ENCODE data around the gene HOXA3. TPM values are rescaled to one million over a fixed set of nuclear protein-coding genes. Genes with fewer than 3 reads are reported as not detected.

The HOXA3 gene
- total RNA-seq, 1 experiment from 2014 or later: not detected

DNA sequence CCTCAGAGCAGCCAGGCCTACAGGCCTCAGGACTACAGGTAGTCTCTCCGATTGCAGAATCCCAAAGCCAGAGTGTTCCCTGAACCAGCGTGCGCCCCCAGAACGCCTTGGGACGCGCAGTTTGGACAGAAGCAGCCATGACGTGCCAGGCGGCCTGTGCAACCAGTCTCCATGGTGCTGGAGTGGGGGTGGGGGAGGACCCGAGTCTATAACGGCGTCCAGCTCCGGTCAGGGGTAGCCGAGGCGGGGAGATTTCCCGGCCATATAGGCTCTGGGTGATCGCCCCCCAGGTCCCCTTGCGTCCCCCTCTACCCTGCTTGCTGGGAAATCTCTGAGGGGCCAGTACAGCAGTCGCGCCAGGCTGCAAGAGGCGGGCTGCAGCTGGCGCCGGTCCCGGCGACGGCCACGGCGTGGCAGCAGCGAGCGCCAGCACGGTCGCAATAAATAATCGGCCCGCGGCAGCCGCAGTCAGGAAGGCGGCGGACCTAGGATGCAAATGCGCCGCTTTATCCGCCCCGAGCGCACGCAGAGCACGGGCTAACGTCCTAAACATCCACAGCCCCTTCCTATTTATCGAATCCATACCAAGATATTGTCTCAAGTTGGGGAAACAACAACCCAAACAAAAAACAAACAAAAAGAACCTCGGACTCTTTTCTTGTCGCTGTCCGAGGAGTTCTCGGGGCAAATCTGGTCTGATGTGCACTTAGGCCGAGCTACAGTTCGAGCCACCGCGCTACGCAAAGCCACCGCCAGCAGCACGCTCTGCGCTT is 1.6 kb downstream of the HOXA3 start:
- Histone ChIP-seq H3K4ac (ENCODE audit: low read depth, low read length) (no peak overlapping the region), H2AFZ (ENCODE audit: low read length) (no peak overlapping the region), H2AK5ac (ENCODE audit: insufficient read length, low read length) (no peak overlapping the region), H4K8ac (replicated peaks; ENCODE audit: insufficient read length, low read depth, low read length) (no peak overlapping the region), H4K20me1 (ENCODE audit: control insufficient read depth, insufficient read depth, insufficient read length) (no peaks in the 10 kb centered on the region), H3K79me2 (ENCODE audit: insufficient read depth, low read length) (no peaks in the 10 kb centered on the region), H3K18ac (ENCODE audit: insufficient read length, low read depth, low read length) (no peak overlapping the region), H4K5ac (ENCODE audit: insufficient read length, low read depth, low read length) (no peak overlapping the region), H2BK20ac (ENCODE audit: low read depth, low read length, poor library complexity, severe bottlenecking) (no peak overlapping the region), H3K56ac (ENCODE audit: insufficient read length, low read depth, low read length) (no peak overlapping the region), H3K4me2 (ENCODE audit: insufficient read depth, insufficient read length, low read length) (peak overlapping the region; percentile 4), H3K23ac (ENCODE audit: insufficient read length, low read depth, low read length) (no peak overlapping the region), H3K4me1 (ENCODE audit: insufficient read depth, low read length) (no peaks in the 10 kb centered on the region), H3K79me1 (ENCODE audit: insufficient read depth, low read depth, low read length, poor library complexity, severe bottlenecking) (no peaks in the 10 kb centered on the region), H3K27me3 (ENCODE audit: insufficient read depth, low read length) (peaks cover 97% of the 10 kb centered on the region), H3K14ac (ENCODE audit: insufficient read depth, low read length) (no peak overlapping the region), H3K23me2 (ENCODE audit: insufficient read length, low read depth, low read length, poor library complexity, severe bottlenecking) (peaks cover 5% of the 10 kb centered on the region), H2BK15ac (ENCODE audit: low read depth, low read length) (no peak overlapping the region), H2BK120ac (ENCODE audit: low read depth, low read length, poor library complexity, severe bottlenecking) (no peak overlapping the region), H3K27ac (ENCODE audit: insufficient read length, low read depth, low read length) (no peak overlapping the region), H2BK12ac (ENCODE audit: insufficient read length, low read depth, low read length) (no peak overlapping the region), H3K9me3 (ENCODE audit: control insufficient read depth, low read depth, low read length) (no peaks in the 10 kb centered on the region), H3T11ph (ENCODE audit: low read length) (no peak overlapping the region), H3K9ac (ENCODE audit: extremely low read depth, insufficient read length, low read length) (no peak overlapping the region), H2BK5ac (ENCODE audit: insufficient read length, low read length) (no peak overlapping the region), H4K91ac (ENCODE audit: insufficient read length, low read depth, low read length) (no peak overlapping the region)
- peaks cover 100% of the 10 kb centered on the region for H3K27me3 Mint-ChIP-seq (ENCODE audit: low read depth)
- no CpG with 5 or more reads among the region's 58 CpGs for WGBS (ENCODE audit: extremely low coverage, insufficient read length, low lambda C conversion rate)
- TF ChIP-seq CTCF (conservative IDR thresholded peaks at IDR 0.05): peak; percentile 86
- peak; percentile 82 for DNase-seq
- peaks cover 0 to 4% (median 0%) of the 10 kb centered on the region in 3 experiments; a peak in 3 of 7 replicates for H3K36me3 Mint-ChIP-seq (ENCODE audit: insufficient read depth in 1 of 3, low read depth in 3 of 3)
- peaks cover 10 to 26% of the 10 kb centered on the region in 2 experiments for H3K4me1 Mint-ChIP-seq
- H3K9me3 Mint-ChIP-seq: peaks cover 24 to 27% of the 10 kb centered on the region in 2 experiments
- no peak overlapping the region for H3K27ac Mint-ChIP-seq
- peak overlapping the region; percentile 25 to 66; a peak in 4 of 5 replicates for H3K4me3 Mint-ChIP-seq

Measured in H9 (cell line).